HepG2 (cell line): Measurements from ENCODE around the gene ZFPM1. TPM values are rescaled to one million over a fixed set of nuclear protein-coding genes. Genes with fewer than 3 reads are reported as not detected.
A peak's percentile ranks its signal among the peaks of the same experiment; 100 is the strongest.

Source experiments
- ATF7 ChIP-seq, 2 experiments: fragments of 450-650 bp in 1 of 2; sonication (generic) in 1 of 2; formaldehyde crosslinking in 1 of 2; IDR thresholded peaks; 2 replicates each; pipeline versions ENCODE4 v1.4.0 to v1.6.1; 2016 to 2020; ENCODE audit warnings: antibody characterized with exemption in 1 of 2, mild to moderate bottlenecking in 1 of 2, missing genetic modification reagents in 1 of 2
- CBX1 ChIP-seq: IDR thresholded peaks from one replicate; pipeline ENCODE4 v1.6.1; 2016; ENCODE audit warnings: antibody characterized with exemption, low read depth
- GZF1 ChIP-seq: sonication (generic); formaldehyde crosslinking; IDR thresholded peaks from 2 replicates; pipeline ENCODE4 v1.5.1; 2020; ENCODE audit warnings: mild to moderate bottlenecking, missing genetic modification reagents
- HNF1B ChIP-seq: sonication (generic); formaldehyde crosslinking; IDR thresholded peaks from 2 replicates; pipeline ENCODE4 v1.5.1; 2020; ENCODE audit warnings: mild to moderate bottlenecking, moderate library complexity, missing genetic modification reagents
- JUNB ChIP-seq: sonication (generic); formaldehyde crosslinking; IDR thresholded peaks from 2 replicates; pipeline ENCODE4 v1.8.0; 2022; ENCODE audit warnings: missing genetic modification reagents, mild to moderate bottlenecking, borderline replicate concordance
- REST ChIP-seq, 2 experiments: IDR thresholded peaks; 2 replicates each; pipeline ENCODE4 v1.6.1; 2011 to 2012; ENCODE audit warnings: low read length in 2 of 2, borderline replicate concordance in 1 of 2, low read depth in 1 of 2, mild to moderate bottlenecking in 1 of 2, moderate library complexity in 1 of 2
- SRF ChIP-seq: IDR thresholded peaks from 2 replicates; pipeline ENCODE4 v1.6.1; 2011; ENCODE audit warnings: mild to moderate bottlenecking, low read depth, low read length, moderate library complexity
- ZBTB10 ChIP-seq: sonication (generic); formaldehyde crosslinking; IDR thresholded peaks from 2 replicates; pipeline ENCODE4 v1.4.0; 2020; ENCODE audit warnings: missing genetic modification reagents, borderline replicate concordance
- ZBTB43 ChIP-seq: sonication (generic); formaldehyde crosslinking; conservative IDR thresholded peaks from 2 replicates; pipeline ENCODE4 v1.4.0; 2020; ENCODE audit warnings: missing genetic modification reagents
- ZBTB7A ChIP-seq: sonication (generic); formaldehyde crosslinking; IDR thresholded peaks from 2 replicates; pipeline ENCODE4 v1.8.0; 2022; ENCODE audit warnings: mild to moderate bottlenecking, missing genetic modification reagents
- ZFP37 ChIP-seq: sonication (generic); formaldehyde crosslinking; IDR thresholded peaks from 2 replicates; pipeline ENCODE4 v1.4.0; 2020; ENCODE audit warnings: missing genetic modification reagents, borderline replicate concordance
- ZNF790 ChIP-seq: sonication (generic); formaldehyde crosslinking; IDR thresholded peaks from 2 replicates; pipeline ENCODE4 v1.8.0; 2022; ENCODE audit warnings: missing genetic modification reagents, mild to moderate bottlenecking, borderline replicate concordance
- ZSCAN30 ChIP-seq: sonication (generic); formaldehyde crosslinking; IDR thresholded peaks from 2 replicates; pipeline ENCODE4 v1.5.0; 2020; ENCODE audit warnings: mild to moderate bottlenecking, missing genetic modification reagents
- polyA plus RNA-seq, 8 experiments: library from polyadenylated mRNA; depleted of rRNA in 3 of 8; stranded (reverse) in 7 of 8; unstranded in 1 of 8; fragments of >200 nt; fragmentation: Illumina TruSeq in 4 of 8; extraction: Trizol in 4 of 8; gene quantifications; 2 replicates each; pipeline versions ENCODE4 v1.2.1 to v1.2.3, GENCODE V29; 2011 to 2016; ENCODE audit warnings: low read depth in 4 of 8, missing spikeins in 1 of 8, mixed read lengths in 1 of 8; ENCODE audit not compliant: insufficient read depth in 1 of 8
- total RNA-seq, 5 experiments: library from RNA; depleted of rRNA; stranded (reverse); fragments of >200 nt; fragmentation: Illumina TruSeq; extraction: Trizol; gene quantifications; 2 replicates each; pipeline ENCODE4 v1.2.3, GENCODE V29; 2016; ENCODE audit warnings: low read depth in 1 of 5
- TF ChIP-seq, protein P1 (sequence below): sonication (generic); formaldehyde crosslinking; IDR thresholded peaks from 2 replicates; pipeline ENCODE4; 2020; ENCODE audit warnings: missing genetic modification reagents, mild to moderate bottlenecking, borderline replicate concordance

Gene ZFPM1
- total and polyA plus RNA-seq, 2 of the 13 experiments (the other 11 are each of a cell fraction or from before 2014, with no cell fraction given), result 1.3 to 3.8 TPM

DNA sequence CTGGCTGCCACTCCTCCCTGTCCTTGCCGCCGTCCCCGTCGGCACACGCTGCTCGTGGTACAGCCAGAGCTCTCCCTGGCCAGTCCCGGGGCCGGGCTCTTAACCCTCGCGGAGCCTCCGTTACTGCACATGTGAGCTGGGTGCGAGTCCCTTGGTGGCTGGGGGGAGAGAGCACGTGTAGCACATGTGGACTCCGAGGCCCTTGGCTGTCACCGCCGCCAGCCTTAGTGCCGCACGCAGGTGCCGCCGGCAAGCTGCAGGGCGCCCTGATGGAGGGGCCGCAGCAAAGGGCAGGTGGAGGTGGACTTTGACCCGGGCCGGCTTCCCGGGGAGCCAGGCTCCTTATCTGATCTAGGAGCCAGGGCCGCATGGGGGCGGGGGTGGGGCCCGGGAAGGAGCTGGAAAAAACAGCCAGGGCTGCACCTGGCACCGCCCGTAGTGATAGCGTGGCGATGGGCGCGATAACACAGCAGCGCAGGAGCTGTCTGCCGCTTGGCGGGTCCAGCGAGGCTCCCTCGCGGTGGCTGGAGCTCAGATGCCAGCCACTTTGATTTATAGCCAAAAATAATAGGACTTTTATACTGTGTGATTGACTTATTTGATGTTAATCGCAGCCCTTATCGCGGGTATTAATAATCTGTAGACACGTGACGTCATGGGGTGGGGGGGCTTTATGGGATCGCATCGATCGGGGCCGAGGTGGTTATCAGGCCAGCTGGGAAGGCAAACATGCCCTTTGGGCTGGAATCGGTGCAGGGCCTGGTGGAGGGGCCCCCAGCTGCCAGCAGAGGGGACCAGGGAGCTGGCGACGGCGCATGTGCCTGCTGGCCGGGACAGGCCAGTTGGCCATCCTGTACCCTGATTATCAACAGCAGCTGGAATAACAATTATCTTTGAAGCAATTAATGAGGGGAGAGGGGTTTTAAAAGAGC lies 35.1 kb downstream of the ZFPM1 start (continued):
- TF ChIP-seq HNF1B (CRISPR knock-in tag) (peak; percentile 100), ZBTB10 (peak; percentile 100), SRF (peak; percentile 11; the same call in 1 of the 2 replicates), ZBTB7A (CRISPR knock-in tag) (peak; percentile 100), ZBTB43 (CRISPR knock-in tag) (peak; percentile 100), ZFP37 (CRISPR knock-in tag) (peak; percentile 100), JUNB (CRISPR knock-in tag) (peak; percentile 100), ZNF790 (peak; percentile 100), ZSCAN30 (peak; percentile 100), ATF7 (IDR thresholded peaks at IDR 0.05) (peak; percentile 98), ATF7 (CRISPR knock-in tag; IDR thresholded peaks at IDR 0.05) (peak; percentile 96), CBX1 (peak; percentile 98), REST (IDR thresholded peaks at IDR 0.05; ENCODE audit: borderline replicate concordance in 1 of 2, low read depth in 1 of 2, low read length in 2 of 2) (peak in 1 of 2 experiments; percentile 61; a peak in 1 of 4 replicates), GZF1 (CRISPR knock-in tag) (peak; percentile 98)
- TF ChIP-seq, protein P1, sequence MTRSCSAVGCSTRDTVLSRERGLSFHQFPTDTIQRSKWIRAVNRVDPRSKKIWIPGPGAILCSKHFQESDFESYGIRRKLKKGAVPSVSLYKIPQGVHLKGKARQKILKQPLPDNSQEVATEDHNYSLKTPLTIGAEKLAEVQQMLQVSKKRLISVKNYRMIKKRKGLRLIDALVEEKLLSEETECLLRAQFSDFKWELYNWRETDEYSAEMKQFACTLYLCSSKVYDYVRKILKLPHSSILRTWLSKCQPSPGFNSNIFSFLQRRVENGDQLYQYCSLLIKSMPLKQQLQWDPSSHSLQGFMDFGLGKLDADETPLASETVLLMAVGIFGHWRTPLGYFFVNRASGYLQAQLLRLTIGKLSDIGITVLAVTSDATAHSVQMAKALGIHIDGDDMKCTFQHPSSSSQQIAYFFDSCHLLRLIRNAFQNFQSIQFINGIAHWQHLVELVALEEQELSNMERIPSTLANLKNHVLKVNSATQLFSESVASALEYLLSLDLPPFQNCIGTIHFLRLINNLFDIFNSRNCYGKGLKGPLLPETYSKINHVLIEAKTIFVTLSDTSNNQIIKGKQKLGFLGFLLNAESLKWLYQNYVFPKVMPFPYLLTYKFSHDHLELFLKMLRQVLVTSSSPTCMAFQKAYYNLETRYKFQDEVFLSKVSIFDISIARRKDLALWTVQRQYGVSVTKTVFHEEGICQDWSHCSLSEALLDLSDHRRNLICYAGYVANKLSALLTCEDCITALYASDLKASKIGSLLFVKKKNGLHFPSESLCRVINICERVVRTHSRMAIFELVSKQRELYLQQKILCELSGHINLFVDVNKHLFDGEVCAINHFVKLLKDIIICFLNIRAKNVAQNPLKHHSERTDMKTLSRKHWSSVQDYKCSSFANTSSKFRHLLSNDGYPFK (CRISPR knock-in tag), result peak; percentile 99
